ENCODE measurements around the gene PAF1. TPM values are rescaled to one million over a fixed set of nuclear protein-coding genes. Genes with fewer than 3 reads are reported as not detected.

The PAF1 gene
- total RNA-seq, 1 donor from 2014 or later, result 70.2 TPM

DNA sequence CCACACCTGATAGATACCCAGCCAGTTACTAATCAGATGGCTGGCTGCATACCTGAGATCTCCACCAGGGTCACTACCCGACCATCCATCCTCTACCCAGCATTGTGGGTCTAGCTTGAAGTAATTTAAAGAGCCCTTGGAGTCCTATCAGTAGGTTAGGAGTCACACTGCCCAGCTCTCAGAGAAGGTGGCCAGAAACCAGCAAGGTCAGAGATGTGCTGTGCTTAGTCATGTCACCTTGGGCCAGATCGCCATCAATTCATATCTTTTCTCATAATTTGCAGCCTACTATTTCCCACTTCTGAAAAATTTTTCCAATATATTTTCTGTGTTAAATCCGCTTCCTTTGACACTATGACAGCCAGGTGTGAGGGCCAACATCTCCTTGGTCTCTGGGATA, 34.8 kb downstream of the PAF1 start:
- DNase-seq (ENCODE audit: extremely low spot score in 2 of 2), result no peak
- H3K4me3 ChIP-seq, result no peak overlapping the region
- no peaks in the 10 kb centered on the region for H3K27me3 ChIP-seq
- intact Hi-C loops (cut with DNase I), result no loop called here
- peaks cover 21% of the 10 kb centered on the region for H3K4me1 ChIP-seq
- TF ChIP-seq POLR2A (IDR thresholded peaks at IDR 0.05) (no peak), POLR2AphosphoS5 (IDR thresholded peaks at IDR 0.05; ENCODE audit: insufficient read depth in 1 of 2, low read depth in 1 of 2) (no peak)
- TF ChIP-seq, protein P1, sequence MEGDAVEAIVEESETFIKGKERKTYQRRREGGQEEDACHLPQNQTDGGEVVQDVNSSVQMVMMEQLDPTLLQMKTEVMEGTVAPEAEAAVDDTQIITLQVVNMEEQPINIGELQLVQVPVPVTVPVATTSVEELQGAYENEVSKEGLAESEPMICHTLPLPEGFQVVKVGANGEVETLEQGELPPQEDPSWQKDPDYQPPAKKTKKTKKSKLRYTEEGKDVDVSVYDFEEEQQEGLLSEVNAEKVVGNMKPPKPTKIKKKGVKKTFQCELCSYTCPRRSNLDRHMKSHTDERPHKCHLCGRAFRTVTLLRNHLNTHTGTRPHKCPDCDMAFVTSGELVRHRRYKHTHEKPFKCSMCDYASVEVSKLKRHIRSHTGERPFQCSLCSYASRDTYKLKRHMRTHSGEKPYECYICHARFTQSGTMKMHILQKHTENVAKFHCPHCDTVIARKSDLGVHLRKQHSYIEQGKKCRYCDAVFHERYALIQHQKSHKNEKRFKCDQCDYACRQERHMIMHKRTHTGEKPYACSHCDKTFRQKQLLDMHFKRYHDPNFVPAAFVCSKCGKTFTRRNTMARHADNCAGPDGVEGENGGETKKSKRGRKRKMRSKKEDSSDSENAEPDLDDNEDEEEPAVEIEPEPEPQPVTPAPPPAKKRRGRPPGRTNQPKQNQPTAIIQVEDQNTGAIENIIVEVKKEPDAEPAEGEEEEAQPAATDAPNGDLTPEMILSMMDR (IDR thresholded peaks at IDR 0.05), result no peak
- H3K27ac ChIP-seq, result no peak overlapping the region
- H3K9me3 ChIP-seq, result no peaks in the 10 kb centered on the region
- H3K36me3 ChIP-seq, result peaks cover 12 to 71% of the 10 kb centered on the region in 2 donors

DNA sequence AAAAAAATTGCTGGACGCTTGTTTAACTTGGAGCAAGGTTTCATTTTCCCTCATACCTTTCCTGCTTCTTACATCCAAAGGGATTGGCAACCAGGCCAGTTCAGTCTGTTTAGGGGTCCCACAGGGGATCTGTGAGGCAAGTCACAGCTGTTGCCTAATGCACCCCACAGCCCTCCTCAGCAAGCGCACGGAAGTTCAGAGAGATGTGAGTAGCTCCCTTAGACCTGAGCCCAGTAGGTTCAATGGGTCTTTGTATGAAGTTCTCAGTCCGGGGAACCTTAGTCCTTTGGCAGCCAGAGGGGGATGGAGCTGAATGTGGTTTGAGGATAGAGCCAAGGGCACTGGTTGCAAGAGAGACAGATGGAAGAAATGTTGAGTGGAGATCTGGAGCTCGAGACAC, 35.7 kb downstream of the PAF1 start:
- H3K36me3 ChIP-seq, result peaks cover 12 to 63% of the 10 kb centered on the region in 2 donors
- no peaks in the 10 kb centered on the region for H3K27me3 ChIP-seq
- DNase-seq (ENCODE audit: extremely low spot score in 2 of 2), result no peak
- H3K4me3 ChIP-seq, result no peak overlapping the region
- TF ChIP-seq POLR2A (IDR thresholded peaks at IDR 0.05) (no peak), POLR2AphosphoS5 (IDR thresholded peaks at IDR 0.05; ENCODE audit: insufficient read depth in 1 of 2, low read depth in 1 of 2) (no peak)
- TF ChIP-seq, protein P1 (IDR thresholded peaks at IDR 0.05), result no peak
- H3K9me3 ChIP-seq, result no peaks in the 10 kb centered on the region
- H3K27ac ChIP-seq, result no peak overlapping the region
- peaks cover 29% of the 10 kb centered on the region for H3K4me1 ChIP-seq
- intact Hi-C loops (cut with DNase I), result no loop called here

DNA sequence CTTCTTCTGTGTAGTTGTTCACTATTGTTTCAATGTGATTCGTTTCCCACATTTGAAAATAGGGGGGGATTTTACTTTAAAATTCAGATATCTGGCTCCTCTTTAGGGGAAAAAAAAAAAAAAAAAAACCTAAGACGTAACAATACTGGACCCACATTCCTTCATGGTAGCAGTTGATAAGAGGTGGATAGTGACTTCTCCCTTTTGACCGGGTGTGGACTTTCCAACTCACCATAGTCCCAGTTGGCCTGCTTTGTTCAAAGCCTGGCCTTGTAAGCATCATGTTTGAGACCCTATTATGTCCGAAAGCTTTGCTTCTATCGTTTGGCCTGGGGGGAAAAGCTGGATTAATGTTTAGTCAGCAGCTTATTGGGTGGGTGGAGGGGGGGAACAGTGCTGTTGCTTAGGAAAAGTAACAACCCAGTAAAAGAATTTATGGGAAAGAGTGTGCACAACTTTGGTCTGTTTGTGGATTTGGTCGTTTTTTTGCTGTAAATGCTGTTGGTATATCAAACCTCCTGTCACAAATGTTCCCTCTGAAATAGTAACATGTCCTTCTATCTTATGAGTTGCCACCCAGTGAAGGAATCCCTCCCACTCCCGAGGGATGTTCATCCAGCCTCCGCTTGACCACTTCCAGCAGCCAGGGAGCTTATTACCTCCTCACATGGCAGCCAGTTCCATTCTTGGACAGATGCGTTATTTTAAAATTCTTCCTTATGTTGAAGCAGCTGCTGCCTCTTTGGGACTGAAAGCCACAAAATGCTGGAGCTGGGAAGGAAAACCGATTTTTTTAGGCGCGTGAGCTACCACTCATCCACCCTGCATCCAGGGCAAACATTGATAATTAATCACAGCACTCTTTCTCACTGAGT, 38.3 kb downstream of the PAF1 start:
- Histone ChIP-seq H3K27ac (peak overlapping the region; percentile 67), H3K27me3 (no peaks in the 10 kb centered on the region), H3K4me3 (no peak overlapping the region), H3K4me1 (peaks cover 39% of the 10 kb centered on the region), H3K9me3 (no peaks in the 10 kb centered on the region), H3K36me3 (peaks cover 6 to 36% of the 10 kb centered on the region in 2 donors)
- TF ChIP-seq, protein P1 (IDR thresholded peaks at IDR 0.05), result no peak
- TF ChIP-seq POLR2A (IDR thresholded peaks at IDR 0.05) (no peak), POLR2AphosphoS5 (IDR thresholded peaks at IDR 0.05; ENCODE audit: insufficient read depth in 1 of 2, low read depth in 1 of 2) (no peak)
- intact Hi-C loops (cut with DNase I), result no loop called here
- DNase-seq (ENCODE audit: extremely low spot score in 2 of 2), result no peak

DNA sequence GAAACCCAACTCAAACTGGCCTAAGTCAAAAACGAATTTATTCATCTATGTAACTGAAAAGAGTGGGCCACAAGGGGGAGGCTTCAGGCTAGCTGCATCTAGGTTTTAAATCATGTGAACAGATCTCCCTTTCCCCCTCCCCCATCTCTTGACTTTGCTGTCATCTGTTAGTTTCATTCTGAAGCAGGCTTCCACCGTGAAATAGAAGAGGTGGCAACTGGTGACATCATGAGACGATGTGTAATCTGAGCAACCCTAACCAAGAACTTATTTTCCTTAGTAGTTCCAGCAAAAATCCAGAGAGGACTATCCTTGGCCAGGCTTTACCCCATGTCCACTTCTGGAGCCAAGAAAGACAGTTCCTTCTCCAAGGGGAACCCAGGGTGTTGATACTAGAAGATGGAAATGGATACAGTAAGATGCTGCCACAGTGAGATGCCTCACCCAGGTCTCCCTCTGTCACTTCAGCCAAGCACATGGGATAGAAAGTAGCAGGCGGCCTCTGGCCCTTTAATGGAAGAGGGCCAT, 39.3 kb downstream of the PAF1 start:
- no peak for DNase-seq (ENCODE audit: extremely low spot score in 2 of 2)
- Histone ChIP-seq H3K27ac (peak overlapping the region; percentile 22), H3K4me3 (no peak overlapping the region), H3K27me3 (no peaks in the 10 kb centered on the region), H3K4me1 (peaks cover 45% of the 10 kb centered on the region), H3K36me3 (peaks cover 0 to 26% of the 10 kb centered on the region in 2 donors), H3K9me3 (no peaks in the 10 kb centered on the region)
- no peak for TF ChIP-seq POLR2AphosphoS5 (IDR thresholded peaks at IDR 0.05; ENCODE audit: insufficient read depth in 1 of 2, low read depth in 1 of 2)
- no peak for TF ChIP-seq POLR2A (IDR thresholded peaks at IDR 0.05)
- TF ChIP-seq, protein P1 (IDR thresholded peaks at IDR 0.05), result no peak
- intact Hi-C loops (cut with DNase I), result no loop called here

DNA sequence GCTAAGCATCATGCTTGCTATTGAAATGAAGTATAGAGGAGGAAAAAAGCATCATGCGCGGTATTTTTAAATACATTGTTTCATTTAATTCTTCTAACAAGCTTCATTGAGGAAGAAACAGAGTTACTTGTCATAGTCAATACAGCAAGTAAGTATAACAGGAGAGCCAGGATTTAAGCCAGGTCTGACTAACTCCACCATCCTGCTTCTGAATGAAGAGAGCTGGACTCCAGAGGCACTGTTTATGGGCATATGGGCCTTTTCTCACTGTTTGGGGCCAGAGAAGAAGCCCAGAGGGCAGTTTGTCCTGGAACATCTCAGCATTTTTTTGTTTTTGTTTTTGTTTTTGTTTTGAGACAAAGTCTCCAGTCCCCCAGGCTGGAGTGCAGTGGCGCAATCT, 40.8 kb downstream of the PAF1 start:
- H3K9me3 ChIP-seq, result no peaks in the 10 kb centered on the region
- H3K4me3 ChIP-seq, result no peak overlapping the region
- intact Hi-C loops (cut with DNase I), result no loop called here
- H3K27me3 ChIP-seq, result no peaks in the 10 kb centered on the region
- H3K27ac ChIP-seq, result peak overlapping the region; percentile 19
- DNase-seq (ENCODE audit: extremely low spot score in 2 of 2), result no peak
- TF ChIP-seq, protein P1 (IDR thresholded peaks at IDR 0.05), result no peak
- TF ChIP-seq POLR2AphosphoS5 (IDR thresholded peaks at IDR 0.05; ENCODE audit: insufficient read depth in 1 of 2, low read depth in 1 of 2) (no peak), POLR2A (IDR thresholded peaks at IDR 0.05) (no peak)
- H3K4me1 ChIP-seq, result peaks cover 60% of the 10 kb centered on the region
- H3K36me3 ChIP-seq, result peaks cover 0 to 19% of the 10 kb centered on the region in 2 donors
